IPS DF 19.7 (cell line): Measurements from ENCODE around the gene EHD1.

Experiments used
- DNase-seq: peaks from one replicate; pipeline ENCODE4 v3.0.0-alpha.2; 2013; ENCODE audit warnings: low read depth, low spot score

Gene EHD1

GRCh38 chr11:64890522-64890939, 12.1 kb upstream of the EHD1 start:
- DNase-seq: no peak

GRCh38 chr11:64888729-64889511, 10.5 kb upstream of the EHD1 start:
- no peak for DNase-seq

- DNase-seq: no peak
Measured at GRCh38 chr11:64888406-64888728, 9.9 kb upstream of the EHD1 start.

GRCh38 chr11:64887757-64888405, 9.5 kb upstream of the EHD1 start:
- no peak for DNase-seq

- DNase-seq: no peak
Measured at GRCh38 chr11:64887234-64887756, 8.9 kb upstream of the EHD1 start.

DNA sequence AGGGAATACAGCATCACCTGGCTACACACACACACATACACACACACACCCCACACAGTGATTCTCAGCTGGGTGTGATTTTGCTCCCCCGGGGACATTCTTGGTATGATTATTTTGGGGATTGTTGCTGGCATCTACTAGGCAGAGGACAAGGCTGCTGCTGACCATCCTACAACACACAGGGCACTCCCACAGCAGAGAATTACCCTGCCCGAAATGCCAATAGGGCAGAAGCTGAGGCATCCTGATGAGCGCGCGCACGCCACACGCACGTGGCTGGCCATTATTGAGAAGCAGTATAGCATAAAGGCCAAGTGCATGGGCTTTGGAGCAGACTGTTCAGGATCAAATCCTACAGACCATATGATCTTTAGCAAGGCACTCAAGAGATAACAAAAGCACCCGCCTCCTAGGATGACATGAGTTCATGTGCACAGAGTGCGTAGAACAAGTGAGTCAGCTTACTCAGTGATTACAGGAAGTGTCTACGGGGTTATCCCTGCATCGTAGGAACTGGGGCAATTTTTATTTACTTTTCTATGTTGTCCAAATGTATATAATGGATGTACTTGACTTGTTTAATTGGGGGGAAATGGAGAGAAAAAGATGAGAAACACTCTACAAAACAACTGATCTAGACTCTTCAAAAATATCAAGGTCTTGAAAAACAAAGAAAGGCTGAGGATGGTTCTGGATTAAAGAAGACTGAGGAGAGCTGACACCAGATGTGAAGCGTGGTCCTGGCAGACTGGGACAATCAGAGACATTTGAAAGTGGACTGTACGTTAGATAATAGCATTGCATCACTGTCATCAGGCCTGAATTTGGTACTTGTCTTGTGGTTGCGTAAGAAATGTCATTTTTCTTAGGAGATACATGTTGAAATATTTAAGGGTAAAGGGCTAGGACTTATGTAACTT, 7.2 kb upstream of the EHD1 start:
- no peak for DNase-seq

DNA sequence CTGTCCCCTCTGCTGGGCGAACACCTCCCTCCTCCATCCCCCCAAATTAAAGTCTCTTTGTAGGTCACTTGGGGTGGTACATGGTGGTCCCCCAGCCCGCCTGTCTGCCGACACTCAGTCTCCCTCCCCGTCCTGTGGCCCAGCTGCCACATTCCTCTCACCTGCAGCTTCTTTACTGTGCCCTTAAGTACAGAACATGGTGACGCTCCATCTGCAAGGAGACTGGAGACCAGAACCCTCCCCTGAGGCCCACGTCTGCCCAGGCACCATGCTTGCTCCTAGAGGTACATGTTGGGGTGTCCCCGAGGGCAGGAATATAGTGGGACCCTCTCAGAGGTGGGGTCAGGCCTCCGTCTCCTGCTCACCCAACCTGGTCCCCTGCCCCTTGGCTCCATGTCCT, 5.6 kb upstream of the EHD1 start:
- no peak for DNase-seq

DNA sequence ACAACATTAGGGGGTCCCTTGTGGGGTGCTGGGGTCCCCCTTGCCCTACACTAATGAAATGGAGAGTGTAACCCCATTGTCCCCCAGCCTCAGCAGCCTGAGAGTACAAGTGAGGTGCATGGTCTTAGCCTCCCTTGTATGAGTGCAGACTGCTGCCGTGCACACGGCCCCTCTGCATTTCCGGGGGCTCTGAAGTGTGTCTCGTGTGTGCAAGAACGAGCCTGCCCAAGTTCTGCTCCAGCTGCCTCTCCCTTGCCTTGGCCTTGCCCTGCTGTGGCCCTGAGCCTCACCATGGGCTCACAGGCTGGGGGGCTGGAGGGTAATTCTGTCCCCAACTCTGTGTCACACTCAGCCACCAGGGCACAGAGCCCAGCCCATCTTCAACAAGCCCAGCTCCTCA, 5.2 kb upstream of the EHD1 start:
- no peak for DNase-seq

DNA sequence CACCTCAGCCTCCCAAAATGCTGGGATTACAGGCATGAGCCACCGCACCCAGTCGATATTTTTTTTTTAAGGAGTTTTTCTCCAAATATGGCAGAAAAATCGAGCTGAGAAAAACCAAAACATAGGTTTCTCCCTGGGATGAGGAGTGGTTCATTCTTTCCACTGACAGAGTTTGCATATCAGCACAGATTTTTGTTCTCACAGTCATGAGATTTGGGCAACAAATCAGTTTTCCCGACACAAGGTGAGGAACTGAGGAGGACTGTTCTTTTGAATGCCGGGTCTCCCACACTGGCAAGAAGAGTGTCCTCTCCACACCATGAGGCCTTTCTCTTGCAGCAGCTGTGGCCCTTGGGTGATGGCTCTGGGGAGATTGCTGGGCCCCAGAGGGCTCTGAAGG, 3.8 kb upstream of the EHD1 start:
- no peak for DNase-seq

DNA sequence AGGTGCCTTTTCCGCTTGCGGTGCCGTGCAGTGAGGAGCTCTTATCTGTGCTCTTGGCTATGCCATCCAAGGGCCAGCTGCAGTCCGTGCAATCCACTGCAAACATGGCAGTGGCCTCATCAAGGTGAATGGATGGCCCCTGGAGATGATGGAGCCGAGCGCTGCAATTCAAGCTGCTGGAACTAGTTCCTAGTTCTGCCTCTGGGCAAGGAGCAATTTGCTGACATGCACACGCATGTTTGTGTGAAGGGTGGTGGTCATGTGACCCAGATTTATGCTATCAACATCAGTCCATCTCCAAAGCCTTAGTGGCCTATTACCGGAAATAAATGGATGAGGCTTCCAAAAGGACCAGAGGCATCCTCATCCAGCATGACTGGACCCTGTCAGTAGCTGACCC, 3.1 kb upstream of the EHD1 start:
- no peak for DNase-seq

DNA sequence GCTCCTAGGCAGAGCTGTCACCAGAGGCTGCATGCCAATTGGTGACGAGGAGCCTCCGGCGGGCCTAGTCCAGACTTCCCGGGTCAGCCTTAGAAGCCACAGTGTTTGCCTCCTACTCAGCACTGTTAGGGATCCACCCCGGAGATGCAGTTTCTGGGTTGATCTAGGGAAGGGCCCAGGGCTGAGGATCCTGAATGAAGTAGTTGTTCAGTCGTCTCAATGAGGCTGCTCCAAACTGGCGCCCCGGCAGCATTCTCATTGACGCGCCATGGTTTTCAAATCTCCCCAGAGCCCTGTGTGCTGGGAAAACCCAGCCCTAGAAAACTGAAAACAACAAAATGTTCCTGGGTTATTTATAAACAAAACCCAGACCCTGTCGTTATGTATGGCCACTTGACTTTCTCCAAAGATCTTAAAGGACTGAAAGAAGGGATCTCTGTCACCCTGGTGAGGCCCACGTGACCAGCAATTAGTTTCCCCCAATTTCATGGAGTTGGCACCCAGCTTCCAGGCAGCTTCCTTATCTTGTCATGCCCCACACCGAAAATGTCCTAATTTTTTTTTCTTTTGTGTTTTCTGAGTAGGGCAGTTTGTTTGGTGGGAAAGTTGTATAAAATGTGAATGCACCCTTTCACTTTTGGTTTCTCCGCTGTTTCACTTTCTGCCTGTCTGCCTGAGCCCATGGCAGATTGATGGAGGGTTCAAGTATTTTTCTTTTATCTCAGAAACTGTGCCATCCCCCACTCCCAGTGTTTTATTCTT, 2.0 kb upstream of the EHD1 start:
- DNase-seq: no peak

DNA sequence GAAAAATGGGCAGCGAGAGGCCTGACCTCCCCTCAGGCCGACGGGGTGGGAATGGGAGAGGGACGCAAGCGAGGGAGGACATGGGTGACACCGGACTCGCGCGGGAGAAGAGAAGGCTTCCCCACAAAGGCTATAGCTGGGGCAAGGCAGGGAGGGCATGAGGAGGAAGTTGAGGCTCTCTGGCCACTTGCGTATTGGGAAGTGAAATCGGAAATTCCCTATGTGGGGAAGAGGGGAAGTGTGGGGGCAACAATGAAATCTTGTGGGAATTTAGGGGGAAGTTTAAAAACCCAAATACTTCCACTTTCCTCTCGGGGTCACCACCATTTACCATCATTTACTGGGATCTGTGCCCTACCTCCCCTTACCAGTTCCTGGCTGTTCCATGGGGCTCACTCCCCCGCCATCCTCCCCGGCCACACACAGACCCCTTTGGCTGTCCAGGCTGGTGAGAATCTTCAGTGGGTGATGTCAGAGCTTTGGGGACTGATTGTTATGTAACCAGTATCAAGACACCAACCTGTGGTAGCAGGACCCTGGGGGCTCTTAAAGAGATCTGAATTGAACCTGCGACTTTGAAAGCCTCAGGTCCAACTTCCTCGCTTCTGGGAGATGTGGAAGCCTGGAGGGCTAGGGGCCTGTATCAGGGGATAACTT, 951 bp upstream of the EHD1 start:
- DNase-seq: no peak

GRCh38 chr11:64878223-64878493, 263 bp downstream of the EHD1 start:
- no peak for DNase-seq

GRCh38 chr11:64877390-64878222, 815 bp downstream of the EHD1 start:
- DNase-seq: no peak

- no peak for DNase-seq
Measured at GRCh38 chr11:64876835-64877341, 1.5 kb downstream of the EHD1 start.

- no peak for DNase-seq
Measured at GRCh38 chr11:64876229-64876750, 2.1 kb downstream of the EHD1 start.

DNA sequence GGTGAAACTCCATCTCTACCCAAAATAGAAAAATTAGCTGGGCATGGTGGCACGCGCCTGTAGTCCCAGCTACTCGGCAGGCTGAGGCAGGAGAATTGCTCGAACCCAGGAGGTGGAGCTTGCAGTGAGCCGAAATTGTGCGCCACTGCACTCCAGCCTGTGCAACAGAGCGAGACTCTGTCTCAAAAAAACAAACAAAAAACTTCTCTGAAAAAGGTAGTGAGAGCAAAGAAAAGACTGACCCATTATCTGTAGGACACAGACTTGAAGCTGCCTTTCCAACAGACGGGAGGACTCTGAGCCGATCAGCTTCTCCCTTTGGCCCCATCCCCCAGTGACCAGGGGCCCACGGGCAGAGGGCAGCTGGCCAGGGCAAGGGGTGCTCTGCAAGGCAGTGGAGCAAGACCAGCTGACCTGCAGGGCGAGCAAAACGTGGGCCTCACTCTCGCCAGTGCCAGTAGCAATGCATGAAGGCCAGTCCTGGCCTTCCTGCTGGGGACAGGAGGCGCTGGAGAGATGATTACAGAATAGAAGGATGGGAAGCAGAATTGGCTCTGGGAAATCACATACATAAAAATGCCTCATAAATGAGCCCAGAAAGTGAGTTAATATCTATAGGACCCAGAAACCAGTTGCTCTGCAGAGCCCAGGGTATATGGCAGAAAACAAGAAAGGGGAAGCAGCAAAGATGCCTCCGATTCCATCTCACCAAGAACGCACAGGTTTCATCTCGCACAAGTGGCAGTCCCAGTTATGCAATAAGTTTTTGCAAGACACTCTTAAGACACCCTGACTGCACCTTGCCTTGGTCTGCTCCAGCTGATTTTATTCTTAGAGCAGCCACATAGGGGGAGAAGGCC, 2.8 kb downstream of the EHD1 start:
- no peak for DNase-seq

- no peak for DNase-seq
Measured at GRCh38 chr11:64874308-64875240, 3.8 kb downstream of the EHD1 start.
